HG02642 (cell line): Measurements from ENCODE around the gene BPIFB4.

ENCODE experiments used
- ATAC-seq: cut with Tn5 transposase; IDR thresholded peaks from one replicate; pipeline ENCODE4 v1.9.1; 2021; ENCODE audit warnings: mild to moderate bottlenecking; ENCODE audit not compliant: unreplicated experiment, poor library complexity

Gene BPIFB4

DNA sequence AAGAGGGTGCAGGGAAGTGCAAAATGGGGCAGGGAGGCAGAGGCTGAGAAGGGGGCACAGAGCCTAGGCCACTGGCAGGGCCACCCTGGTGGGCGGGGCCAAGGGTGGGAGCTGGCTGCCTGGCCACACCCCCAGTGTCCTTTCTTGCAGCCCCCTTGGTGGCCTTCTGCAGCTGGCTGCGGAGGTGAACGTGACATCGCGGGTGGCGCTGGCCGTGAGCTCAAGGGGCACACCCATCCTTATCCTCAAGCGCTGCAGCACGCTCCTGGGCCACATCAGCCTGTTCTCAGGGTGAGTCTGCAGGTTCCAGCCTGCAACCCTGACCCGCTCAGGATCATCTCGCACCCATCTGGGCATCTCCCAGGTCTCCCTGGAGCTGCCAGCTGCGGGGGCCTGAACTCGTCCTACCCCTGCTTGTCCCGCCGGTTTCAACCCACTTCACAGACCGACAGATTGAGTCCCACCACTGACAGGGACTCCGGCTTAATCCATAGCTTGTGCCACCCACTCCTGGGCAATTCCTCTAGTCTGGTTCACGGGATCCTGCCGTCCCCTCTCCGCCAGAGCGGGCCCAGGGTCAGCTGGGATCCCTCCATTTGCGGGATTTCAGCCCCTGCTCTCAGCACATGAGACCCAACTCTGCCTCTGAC lies 19.6 kb upstream of the BPIFB4 start:
- ATAC-seq, result no peak

GRCh38 chr20:33061658-33062028 lies 17.8 kb upstream of the BPIFB4 start:
- ATAC-seq, result no peak

DNA sequence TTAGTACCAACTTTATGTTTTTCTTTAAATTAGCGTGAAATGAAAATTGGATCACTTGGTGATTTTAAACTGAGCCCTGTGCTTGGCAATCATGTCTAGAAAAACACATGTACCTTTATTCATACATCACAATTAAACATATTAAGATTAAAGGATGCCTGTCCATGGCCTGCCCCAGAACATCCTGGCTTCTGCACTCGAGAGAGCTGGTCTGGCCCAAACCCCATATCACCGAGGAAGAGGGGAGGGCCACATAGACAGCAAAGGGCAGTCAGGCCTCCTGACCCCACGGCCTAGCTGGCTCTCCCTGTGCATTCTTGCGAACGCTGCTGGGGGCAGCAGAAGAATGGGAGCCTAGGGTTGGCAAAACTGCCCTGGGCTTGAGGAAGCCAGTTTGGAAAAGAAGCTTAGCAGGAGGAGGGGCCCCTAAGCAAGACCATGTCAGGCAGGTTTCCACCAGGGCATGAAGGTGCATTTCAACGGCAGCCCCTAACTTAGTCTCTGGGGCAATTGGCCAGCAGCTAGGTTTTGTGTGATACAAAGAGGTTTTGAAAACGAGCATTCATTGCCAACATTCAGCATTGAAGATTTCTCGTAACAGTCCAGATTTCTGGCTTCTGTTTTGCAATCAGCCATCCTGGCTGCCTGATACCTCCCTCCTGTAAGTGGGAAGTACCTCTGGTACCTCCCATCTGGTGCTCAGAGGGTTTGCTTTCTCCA lies 17.2 kb upstream of the BPIFB4 start:
- ATAC-seq, result no peak

DNA sequence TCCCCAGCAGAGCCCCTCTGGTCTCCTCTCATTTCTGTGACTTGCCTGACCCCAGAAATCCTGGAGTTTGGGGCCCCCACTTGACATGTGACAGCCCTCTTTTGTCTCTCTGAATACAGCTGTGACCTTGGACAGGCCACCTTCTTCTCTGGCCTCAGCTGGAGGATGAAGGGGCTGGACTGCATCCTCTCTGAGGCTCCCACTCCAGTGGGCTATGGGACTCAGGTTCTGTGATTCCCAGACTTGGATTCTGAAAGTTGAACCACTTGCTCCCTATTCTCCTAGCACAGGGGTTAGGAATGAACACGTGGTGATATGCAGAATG lies 16.7 kb upstream of the BPIFB4 start:
- no peak for ATAC-seq

- ATAC-seq, result no peak
Observed at GRCh38 chr20:33063271-33063670, 16.2 kb upstream of the BPIFB4 start.

GRCh38 chr20:33064572-33065287 lies 14.7 kb upstream of the BPIFB4 start:
- no peak for ATAC-seq

GRCh38 chr20:33065785-33066184 lies 13.7 kb upstream of the BPIFB4 start:
- ATAC-seq, result no peak

GRCh38 chr20:33067806-33068205 lies 11.6 kb upstream of the BPIFB4 start:
- no peak for ATAC-seq

DNA sequence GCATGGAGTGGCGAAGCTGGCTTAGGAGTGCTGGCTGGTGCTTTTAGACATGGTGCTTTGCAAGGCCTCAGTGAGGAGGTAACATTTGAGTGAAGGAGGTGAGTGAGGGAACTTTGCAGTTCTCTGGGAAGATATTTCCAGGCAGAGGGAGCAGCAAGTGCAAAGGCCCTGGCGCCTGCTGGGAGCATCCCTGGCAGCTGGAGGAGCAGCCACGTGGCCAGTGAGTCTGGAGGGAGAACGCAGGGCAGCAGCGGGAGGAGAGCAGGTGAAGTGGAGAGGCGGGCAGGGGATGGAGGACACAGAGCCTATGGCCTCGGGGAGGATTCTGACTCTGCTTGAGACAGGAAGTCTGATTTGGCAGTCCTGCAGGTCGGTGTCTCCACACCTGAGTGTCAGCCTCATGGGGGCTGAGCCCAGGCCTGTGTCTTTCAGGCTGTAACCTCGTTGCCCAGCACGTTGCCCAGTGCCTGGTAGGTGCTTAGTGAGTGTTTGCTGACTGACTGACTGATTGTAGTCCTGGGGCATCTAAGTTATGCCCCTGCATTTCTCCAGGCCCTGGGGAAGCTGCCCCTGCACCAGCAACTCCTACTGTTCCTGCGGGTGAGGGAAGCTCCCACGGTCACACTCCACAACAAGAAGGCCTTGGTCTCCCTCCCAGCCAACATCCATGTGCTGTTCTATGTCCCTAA lies 11.0 kb upstream of the BPIFB4 start:
- ATAC-seq, result no peak

DNA sequence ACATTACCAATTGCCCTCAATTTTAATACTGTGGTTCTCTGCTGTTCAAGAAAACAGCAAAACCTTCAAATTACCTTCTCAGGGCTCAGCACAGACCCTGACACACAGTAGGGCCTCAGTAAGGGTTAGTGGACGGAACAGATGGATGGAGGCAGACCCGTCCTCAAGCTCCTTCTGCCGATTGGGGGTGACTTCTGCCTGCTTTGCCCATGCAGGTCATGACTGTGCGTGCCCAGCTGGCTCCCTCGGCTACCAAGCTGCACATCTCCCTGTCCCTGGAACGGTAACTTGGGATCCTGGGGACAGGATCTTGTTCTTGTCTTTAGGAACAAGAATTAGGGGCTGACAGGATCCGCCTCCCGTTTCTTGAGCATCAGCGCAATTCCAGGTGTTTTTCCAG lies 9.8 kb upstream of the BPIFB4 start:
- ATAC-seq, result no peak

DNA sequence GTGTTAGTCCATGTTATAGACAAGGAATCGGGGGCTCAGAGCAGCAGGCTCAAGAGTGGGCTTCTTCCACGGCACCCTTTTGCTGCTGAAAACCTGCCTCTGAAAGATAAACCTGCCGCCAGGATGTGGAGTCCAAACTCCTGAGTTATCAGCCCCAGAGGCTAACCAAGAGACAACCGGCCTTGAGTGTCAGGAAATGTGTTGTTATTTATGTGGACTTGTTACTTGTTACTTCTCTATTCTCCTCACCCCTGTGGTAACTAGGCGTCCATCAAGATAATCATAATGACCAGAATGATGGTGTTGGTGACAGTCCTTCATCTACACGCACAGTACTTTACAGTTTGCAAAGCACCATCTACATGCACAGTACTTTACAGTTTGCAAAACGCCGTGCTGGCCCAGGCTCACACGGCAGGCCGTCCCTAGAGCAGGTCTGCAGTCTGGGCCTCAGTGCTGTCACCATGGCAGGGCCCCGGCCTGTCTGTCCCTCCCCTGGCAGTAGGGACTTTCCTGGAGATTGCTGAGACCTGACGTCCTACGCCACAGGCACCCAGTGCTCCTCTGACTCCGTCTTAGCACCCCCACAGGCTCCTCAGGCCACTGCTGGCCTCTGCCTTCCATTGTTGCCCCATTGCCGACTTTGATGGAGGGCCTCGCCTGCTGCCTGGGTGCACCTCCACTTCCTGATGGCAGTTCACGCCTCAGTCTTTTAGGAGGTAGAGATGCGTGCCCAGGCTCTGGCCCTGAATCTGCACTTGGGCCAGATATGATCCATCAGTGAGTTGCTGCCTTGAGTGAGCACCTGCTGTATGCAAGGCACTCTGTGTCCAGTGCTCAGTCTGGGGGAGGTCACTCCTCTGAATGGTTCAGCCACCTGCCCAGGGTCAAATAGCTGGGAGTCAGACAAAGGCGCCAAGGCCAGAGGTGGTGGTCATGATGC lies 9.1 kb upstream of the BPIFB4 start:
- no peak for ATAC-seq

DNA sequence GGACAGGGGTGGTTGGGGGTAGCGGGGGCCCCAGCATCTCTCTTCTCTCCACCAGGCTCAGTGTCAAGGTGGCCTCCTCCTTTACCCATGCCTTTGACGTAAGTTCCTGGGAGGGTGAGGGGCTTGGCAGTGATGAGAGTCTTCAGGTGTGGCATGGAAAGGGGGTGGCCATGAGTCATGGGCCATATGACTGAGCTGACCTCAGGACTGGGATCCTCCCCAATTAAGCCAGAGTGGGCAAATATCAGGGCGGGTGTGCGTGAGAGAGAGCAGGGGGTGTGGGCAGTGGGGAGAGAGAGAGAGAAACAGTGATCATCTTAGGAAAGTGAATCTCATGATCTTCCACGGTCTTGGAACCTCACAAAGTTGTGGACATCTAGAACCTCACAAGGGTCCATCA lies 8.2 kb upstream of the BPIFB4 start:
- ATAC-seq, result no peak

DNA sequence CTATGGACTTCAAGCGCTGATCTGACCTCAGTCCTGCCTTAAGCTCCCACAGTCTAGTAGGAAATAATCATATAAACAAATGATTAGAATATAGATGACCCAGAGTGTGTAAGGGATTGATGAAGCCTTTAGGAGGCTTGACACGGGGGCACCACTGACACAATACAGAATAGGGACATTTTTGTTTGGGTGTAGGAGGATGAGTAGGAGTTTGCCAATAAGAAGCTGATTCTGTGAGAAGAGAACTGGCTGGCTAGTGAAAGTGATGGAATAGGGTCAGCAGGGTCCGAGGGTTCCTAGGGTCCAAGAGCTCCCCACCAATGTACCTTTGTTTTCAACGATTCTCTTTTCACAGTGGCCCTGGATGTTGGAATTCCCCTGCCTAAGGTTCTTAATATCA lies 7.1 kb upstream of the BPIFB4 start:
- no peak for ATAC-seq

DNA sequence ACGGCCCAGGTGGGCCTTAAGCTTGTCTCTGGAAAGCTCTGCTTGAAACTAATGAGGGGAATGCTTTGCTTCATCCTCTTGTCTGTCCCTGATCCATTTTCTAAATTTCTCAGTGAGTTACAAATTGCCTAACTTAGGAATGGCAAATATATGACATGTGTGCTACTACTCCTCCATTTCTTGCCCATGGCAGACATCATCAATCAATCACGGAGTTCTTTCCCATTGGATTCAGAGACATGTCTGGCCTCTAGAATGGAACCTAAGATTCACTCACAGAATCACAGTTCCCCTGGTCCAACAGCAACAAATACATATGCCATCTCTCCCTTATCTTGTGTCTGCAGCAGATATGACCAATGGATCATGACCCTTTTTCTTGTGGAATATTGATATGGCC lies 6.6 kb upstream of the BPIFB4 start:
- ATAC-seq, result no peak

DNA sequence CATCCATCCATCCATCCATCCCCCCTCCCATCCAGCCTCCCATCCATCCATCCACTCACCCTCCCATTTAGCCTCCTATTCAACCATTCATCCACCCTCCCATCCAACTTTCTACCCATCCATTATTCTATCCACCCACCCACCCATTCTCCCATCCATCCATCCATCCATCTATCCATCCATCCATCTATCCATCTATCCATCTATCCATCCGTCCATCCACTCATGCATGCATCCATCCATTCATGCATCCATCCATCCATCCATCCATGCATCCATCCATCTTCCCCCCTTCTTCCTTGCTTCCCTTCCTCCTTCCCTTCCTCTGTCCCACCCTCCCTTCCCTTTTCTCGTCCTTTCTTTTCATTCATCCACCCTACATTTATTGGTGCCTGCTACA lies 4.8 kb upstream of the BPIFB4 start:
- ATAC-seq, result no peak

DNA sequence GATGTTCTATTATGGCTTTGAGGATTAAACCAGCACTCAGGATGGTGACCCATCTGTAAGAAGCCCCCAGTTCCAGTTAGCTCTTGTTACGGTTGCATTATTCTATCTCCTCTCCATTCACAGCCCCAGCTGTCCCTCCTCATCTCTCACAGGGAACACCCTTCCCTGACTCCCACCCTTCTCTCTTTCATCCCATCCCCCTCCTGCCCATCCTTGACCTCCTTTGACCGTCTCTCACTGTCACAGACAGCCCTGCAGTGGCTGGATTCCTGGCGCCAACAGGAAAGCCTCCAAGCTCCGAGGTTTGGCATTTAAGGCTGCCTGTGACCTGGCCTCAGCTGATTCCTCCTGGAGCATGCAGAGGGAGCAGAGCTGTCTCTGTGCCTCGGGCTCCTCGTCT lies 4.2 kb upstream of the BPIFB4 start:
- ATAC-seq, result no peak

DNA sequence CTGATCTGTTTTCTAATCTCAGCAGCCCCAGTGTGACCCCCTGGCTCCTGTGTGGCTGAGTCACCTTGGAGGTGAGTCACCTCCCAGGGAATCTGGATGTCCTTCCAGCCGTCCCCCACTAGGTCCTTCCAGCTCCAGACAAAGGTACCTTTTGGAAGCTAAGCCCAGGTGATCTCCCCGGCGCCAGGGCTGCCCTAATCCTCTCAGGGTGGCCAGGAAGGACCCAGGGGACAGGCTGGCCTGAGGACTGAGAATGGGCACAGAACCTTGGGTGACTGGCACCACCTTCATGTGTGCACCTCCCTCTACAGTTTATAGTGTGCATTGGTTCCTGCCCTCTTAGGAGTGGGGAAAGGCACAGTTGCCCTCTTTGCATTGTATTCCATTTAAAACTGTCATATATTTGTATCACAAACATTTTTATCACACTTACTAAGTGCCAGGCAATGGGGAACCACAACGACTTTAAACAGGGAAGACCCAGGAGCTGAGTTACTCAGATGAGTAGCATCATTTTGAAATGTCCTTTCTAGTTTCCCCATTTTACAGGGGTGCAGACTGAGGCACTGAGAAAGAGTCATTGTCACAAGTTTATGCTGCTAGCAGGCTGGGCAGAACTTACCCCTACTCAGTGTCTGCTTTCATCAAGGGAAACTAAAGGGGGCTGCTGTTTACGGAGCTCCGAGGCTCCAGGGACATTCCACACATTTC lies 2.6 kb upstream of the BPIFB4 start:
- ATAC-seq, result no peak

GRCh38 chr20:33081411-33082154 lies 2.1 kb downstream of the BPIFB4 start:
- ATAC-seq, result no peak

DNA sequence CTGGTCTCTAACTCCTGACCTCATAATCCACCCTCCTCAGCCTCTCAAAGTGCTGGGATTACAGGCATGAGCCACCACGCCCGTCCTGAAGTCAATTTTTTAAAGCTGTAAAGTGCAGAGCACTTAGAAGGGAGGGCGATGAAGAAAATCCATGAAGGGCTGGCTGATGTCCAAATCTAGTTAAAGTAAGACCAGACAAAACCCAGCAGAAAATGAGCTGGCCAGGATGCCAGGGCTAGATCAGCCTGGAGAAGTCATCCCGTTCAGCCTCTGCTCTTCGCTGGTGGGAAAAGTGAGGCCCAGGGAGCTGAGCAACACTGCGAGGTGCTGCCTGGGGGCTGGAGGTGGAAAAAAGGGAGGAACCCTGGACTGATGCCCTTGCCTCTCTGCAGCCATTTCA lies 3.1 kb downstream of the BPIFB4 start:
- ATAC-seq, result no peak
